Activated naive CD4-positive, alpha-beta T cell treated with anti-CD3 and anti-CD28 coated beads, Interleukin-2, amount 50 U/mL, for 16 hours (primary cell): ENCODE measurements around the gene CTNND2.

Experiments
- DNase-seq: peaks from one replicate; pipeline ENCODE4 v3.0.0-alpha.2; 2020

CTNND2 gene

DNA sequence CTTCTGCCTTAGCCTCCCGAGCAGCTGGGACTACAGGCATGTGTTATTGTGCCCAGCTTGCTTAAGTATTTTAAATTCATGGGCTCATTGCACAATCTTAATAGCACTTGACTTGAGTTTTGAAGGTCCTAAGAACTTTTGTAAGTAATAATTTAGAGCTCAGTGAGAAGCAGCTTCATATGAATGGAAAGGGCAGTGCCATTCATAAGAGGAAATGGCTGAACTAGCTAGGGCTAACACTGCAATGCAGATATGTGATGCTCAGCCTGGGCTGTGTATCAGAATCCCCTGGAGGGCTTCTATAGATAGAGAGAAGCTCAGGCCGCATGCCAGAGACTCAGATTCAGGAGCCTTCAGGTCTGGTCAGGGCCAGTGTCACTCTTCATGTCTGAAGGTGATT is 847.7 kb downstream of the CTNND2 start:
- no peak for DNase-seq

DNA sequence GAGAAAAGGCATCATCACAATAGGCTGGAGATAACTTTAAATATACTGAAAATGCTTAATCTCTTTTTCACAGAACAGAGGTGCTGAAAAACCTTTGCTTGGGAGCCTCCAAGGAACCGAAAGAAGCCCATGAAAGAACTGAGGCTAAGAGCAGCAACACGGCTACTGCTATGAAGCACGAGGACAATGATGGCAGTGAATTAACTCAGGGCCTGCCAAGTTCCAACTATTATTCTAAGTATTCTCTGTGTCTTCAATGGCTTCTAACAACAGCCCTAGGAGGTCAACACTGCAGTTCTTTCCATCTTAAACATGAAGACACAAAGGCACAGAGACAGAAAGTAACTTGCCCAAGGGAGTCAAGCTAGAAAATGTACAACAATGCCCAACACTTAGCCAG is 850.2 kb downstream of the CTNND2 start:
- no peak for DNase-seq

DNA sequence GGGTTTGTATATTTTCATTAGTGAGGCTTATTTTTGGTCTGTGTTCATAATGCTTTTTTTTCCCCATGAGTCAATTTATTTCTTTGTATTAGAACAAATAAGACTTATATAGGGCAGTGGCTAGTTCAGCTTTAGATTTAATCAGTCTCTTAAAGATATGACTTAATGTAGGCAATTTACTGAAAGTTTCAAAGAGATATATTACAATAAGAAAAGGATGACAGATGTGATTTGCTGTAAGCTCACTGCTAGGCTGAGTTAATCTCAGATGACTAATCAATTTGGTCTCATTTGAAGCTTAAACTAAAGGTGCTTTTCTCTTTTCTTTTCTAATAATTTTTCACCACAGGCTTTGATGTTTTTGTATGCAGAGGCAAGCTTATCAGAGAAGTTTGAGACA is 851.4 kb downstream of the CTNND2 start:
- no peak for DNase-seq

DNA sequence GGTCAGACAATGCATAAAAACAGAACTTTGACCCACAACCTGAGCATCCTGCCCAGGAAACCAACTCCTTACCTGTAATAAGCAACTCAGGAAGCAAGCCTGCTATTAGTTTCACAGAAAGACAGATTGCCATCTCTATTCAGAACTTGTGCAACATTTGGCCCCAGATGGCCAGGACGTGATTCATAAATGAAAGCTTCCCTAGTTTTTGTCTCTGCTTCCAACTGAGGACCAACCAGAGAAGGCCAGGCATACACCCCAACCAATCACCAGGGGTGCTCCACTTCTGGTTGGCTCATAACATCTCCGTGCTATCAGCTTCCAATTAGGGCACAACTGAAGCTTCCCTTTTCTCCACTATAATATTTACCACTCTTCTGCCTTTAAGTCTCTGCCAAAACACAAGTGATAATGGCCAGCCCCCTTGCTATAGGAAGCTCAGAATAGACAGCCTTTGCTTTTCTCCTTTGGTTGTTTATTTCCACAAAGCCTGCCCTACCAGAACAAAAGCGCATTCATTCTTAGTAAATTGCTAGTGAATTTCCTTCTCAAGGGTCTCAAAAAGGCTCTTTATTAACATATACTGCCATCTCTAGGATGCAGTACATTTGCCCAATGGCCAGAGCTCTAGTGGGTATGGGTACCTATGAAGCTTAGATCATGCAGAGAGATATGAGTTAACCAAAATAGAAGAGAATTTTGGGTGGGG is 853.5 kb downstream of the CTNND2 start:
- no peak for DNase-seq

DNA sequence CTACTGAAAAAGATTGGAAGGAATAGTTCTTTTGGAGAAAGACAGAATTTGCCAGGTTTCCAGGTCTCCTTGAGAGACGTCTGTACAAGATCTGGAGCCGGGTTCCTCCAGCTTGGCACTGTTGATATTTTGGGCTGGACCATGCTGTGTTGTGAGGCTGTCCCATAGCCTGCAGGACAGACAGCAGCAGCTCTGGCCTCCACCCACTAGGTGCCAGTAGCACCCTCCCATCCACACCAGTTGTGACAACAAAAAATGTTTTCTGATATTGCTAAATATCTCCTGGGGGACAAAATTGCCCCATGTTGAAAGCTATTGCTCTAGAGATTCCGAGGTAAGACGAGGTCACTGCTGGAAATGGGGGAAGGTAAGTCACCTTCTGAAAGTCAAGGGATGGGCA is 855.5 kb downstream of the CTNND2 start:
- no peak for DNase-seq

DNA sequence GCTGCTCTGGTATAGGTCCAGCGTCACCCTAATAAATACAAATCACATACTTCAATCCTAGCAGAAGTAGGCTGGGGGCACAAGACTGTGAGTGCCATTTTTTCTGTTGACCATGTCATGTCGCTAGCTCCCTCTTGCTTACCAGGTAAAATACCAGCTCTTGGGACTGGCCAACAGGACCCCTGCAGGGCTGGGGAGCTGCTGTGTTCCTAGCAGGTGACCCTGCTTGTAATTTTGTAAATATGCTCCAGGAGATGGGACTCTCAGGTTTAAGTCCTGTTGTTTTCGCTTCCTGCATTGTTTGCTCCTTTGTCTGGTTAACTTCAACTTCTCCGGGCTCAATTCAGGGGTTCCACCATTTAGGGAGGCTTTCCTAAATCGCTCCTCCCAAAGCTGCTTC is 856.6 kb downstream of the CTNND2 start:
- no peak for DNase-seq

DNA sequence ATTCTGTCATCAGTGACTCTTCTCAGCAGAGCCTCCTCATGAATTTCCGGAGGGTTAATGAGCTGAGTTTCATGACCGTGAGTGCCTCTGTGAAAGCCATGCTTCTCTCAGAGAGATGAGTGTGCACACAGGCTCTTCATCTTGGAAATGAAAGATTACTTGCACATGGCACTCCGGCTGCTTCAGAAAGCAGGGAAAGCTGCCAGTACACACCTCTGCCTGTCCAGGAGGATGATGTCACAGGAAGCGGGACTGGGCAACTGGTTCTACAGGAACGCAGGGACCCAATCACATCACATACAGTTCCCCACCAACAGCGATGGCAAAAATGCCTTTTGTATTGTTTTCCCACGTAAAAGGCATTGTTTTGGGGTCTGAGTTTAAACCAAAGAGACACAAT is 857.2 kb downstream of the CTNND2 start:
- no peak for DNase-seq

DNA sequence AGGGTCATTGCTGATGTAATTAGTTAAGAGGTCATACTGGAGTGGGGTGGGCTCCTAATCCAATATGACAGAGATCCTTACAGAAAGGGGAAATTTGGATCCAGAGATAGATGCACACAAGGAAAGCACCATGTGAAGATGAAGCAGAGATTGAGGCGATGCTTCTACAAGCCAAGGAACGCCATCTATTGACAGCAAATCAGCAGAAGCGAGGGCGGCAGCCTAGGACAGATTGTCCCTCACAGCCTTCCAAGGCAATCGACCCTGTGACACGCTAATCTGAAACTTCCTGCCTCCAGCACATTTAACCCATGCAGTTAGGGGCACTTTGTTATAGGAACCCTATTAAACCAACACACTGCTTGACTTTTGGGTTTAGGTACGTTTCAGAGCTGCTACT is 858.1 kb downstream of the CTNND2 start:
- DNase-seq, result no peak

DNA sequence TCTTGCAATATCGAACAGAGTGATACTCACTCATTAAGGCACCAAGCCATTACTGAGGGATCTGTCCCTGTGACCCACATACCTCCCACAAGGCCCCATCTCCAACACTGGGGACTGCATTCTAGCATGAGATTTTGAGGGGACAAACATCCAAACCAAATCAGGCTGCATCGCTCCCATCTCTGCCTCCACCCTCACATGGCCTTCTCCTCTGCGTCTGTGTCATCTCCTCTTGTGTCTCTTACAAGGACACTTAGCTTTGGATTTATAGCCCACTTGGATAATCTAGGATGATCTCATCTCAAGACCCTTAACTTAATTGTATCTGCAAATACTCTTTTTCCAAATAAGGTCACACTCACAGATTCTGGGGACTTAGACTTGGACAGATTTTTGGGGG is 858.8 kb downstream of the CTNND2 start:
- DNase-seq, result no peak

DNA sequence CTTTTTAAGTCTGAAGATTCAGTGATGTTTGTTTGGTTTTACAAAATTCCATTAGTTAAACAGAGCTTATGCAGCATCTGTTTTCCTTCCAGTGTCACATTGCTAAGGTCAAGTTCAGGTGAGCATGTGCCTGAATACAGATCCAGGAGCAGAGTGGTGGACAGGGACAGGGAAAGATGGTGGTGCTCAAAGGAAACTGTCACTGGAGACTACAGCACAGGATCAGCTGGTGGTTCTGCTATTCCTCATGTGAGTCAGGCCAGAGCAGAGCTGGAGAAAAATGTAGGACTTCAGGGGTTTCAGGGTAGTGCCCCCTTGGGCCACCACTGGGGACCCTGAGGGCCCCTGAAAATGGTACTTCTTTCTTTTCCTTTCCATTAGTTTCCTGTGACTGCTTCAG is 859.7 kb downstream of the CTNND2 start:
- DNase-seq, result no peak

DNA sequence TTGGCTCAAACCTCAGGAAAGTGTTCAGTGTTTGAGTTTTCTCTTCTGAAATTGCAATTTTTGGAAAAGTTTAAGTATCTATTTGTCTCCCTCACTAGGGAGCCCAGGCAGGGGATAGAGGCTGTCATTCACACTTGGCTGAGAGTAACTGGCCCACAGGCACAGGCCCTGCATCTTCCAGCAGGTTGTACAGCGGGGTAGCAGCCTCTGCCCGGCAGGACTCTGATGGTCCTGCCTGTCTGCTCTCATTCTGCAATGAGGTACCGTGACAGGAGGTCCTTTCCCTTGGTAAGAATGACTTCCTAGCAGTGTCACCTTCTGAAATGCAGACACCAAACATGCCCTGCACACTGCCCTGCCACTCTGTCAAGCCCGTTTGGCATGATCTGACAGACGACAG is 860.4 kb downstream of the CTNND2 start:
- DNase-seq, result no peak

DNA sequence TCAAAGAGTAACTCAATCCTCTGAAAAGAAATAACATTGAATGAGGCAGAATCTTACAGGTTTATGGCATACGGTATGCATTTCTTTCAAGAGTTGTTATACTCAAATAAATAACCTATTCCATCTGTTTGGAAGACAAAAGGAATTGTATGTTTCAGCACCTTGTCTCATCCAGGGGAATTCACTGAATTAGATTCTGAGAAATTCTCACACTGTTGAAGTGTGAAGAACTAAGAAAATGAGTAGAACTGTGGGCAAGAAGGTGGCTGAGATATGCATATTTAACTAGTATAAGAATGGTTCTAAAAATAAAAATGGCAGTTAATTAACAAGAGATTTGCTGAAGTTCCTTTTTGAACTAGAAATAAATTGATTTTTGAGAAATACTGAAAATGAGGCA is 863.9 kb downstream of the CTNND2 start:
- DNase-seq, result no peak

DNA sequence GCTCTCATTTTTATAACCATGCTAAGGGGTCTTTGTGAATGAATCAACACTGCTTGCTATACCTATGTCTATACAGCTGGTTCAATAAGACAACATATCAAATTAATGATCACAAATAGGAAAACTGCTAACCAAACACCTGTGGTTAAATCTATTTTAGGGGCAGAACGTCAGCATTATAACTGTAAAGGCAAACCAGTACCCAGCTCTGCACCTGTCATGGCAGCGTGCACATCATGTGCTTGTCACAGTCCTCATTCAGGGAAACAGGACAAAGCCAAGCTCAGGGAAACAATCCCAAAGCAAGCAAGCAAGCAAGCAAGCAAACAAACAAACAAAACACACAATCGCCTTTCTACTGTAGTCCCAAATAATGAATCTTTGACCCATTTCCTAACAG is 865.5 kb downstream of the CTNND2 start:
- no peak for DNase-seq

DNA sequence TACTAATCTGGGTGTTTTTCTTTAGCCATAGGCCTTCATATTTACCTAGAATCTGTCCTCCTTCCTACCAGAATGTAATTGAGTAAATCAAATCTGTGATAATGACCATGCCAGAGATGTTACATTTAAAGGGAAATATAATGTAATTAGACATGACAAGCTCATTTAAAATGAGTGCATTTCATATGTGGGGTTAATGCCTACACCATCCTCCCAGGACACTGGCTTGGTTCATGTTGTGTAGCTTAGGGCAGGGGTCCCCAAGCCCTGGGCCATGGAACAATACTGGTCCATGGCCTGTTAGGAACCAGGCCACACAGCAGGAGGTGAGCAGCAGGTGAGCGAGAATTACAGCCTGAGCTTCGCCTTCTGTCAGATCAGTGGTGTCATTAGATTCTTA is 866.3 kb downstream of the CTNND2 start:
- no peak for DNase-seq

DNA sequence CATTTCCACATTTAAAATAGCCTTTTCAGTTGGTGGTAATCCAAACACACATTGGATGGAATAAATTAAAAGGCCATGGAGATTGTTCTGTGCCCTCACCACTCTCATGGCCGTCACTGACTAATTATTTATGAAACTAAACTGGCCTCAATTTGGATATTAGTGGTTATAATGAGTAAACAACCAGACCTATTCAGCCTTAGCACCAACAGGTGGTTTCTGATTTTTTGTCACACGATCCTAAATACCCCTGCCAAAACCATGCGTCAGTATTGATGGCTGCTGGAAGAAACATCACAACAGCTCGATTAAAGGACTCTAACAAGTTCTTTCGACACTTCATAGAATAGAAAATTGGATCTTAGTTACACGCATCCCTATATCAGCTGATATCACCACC is 867.2 kb downstream of the CTNND2 start:
- DNase-seq, result no peak

DNA sequence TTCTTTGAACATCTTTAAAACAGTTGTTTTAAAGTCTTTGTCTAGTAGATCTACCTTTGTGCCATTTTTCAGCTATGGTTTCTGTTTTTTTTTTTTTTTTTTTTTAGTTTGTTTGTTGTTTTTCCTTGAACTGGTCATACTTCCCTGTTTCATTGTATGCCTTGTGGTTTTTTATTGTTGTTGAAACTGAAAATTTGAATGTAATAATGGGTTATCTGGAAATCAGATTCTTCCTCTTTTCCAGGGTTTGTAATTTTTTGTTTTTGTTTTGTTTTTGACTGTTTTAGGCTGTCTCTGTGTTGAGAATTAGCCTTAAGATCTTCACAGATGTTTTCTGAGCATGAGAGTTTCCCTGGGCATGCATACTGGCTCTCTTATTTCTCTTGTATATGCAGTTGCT is 873.6 kb downstream of the CTNND2 start:
- DNase-seq, result no peak

DNA sequence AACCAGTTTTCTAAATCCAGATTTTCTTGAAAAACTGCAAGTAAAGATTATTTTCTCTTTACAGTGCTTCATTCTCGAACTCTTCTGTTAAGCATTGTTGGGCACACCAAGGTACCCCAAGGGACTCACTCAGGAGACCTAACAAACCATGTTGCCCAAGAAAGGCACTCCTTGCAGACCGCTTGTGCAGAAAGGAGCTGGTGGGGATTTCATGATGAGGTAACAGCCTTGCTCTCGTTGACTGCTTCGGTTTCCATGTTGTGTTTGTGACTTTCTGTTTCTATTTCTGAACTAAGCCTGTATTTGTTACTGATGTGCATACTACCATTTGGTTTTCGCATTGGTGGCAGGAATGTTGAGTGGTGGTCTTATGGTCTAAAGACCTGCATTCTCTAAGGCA is 876.6 kb downstream of the CTNND2 start:
- no peak for DNase-seq

DNA sequence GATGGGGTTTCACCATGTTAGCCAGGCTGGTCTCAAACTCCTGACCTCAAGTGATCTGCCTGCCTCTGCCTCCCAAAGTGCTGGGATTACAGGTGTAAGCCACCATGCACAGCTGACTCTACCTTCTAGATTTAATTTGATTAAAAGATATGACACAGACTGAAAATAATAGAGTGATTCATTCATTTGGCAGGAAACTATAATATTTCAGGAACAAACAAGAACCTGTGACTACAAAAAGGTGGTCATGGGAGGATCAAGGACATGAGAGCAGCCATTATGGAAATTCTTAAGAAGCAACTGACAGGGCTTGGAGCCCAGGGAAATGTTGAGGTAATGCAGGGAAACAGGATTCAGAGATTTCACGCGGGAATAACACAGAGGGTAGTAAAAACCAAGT is 877.7 kb downstream of the CTNND2 start:
- no peak for DNase-seq

DNA sequence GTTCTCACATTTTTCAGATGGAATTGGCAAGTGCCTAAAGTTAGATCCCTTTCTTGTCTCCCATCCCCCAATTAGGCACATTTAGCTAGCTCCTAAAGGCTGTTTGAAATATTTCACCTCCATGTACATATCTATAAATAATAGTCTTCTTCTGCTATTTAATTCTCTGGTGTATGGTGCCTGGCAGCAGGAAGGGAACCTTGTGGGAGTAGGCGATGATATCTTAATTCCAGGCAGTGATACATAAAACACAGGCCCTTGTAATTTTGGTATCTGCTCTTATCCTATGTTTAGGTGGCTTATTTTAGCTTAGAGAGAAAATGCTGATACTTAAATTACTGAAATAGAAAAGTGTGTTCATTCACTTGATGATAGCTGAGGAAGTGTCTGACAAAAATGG is 880.3 kb downstream of the CTNND2 start:
- DNase-seq, result no peak

DNA sequence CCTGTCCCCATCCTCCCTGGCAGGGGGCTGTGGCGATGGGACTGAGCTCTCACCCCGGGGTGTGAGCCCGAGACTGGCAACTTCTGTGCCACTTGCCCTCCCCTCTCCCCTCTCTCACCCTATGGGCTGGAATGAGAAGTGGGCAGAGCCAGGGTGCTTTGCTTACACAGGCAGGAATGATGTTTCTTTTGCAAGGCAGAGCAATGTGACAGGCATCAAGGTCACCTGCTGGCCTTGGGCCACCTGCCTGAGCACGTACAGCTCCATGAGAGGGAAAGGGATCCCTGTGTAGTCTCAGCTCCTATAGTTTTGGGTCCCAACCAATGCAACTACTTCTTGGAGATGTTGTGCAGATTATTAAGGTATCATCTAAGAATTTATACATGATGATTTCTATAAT is 890.5 kb downstream of the CTNND2 start:
- DNase-seq, result no peak

DNA sequence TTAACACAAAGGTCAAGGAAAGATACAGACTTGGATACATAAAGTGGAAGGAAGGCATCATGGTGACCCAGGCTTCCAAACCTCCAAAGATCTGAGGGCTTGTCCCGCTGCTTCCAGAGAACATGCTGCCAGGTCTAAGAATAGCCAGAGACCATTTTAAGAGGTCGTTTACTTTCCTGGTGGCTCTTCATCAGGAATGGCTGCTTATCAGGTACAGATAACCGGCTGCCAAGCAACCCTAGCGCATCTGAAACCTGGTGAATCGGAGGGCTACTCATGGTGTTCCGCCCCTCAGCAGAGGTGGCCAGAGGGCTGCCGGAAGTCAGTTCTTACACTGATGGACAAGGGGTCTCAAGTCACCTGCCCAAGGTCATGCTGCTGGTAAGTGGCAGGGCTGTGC is 892.0 kb downstream of the CTNND2 start:
- no peak for DNase-seq

DNA sequence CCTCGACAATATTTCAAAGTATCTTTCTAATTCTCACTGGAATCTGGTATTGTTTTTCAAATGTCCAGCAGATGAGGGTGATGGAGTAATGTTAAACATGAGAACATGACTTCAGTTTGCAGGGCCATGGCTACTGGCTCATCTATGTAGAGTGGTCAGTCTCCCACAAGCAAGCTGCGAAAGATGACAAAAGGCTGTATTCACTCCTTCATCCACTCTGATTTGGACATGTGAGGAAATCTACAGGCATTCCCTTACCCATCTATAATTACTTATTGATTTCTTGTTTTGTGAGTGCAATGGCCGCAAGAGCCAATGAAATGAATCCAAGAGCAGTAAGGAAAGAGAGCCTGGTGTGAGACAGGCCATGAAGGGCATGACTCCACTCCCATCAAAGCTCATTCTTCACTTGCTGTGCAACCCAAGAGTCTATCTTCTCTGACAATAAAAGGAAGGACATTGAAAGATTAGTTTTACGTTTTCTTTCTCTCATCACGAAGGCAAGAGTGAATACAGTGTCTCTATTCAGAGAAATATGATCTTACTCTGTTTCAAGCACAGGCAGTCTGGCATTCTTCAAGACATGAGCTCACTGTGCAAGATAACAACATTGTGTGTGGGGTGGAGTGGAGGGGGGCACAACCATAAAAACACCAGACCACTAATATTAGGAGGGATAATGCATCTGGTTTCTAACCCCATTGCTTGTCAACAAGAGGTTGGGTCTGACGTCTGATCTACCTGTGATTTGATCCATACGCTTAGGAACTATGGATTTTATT is 893.6 kb downstream of the CTNND2 start:
- no peak for DNase-seq

DNA sequence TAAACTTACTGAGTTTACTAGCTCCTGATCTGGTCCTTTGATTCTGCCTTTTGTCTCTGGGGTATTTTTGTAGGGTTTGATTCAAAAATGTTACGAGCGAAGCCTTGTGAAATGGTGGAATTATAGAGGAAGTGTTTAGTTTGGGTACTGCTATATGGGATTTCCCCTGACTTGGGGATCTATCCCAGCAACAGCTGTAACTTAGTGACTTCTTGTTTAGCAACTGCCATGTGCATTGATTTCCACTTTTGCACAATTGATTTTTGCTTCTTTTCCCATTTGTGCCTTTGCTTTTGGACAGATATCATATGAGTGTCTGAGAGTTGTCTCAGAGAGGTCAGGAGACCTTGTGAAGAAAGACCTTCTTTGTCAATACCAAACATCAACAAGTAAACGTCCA is 894.7 kb downstream of the CTNND2 start:
- no peak for DNase-seq

DNA sequence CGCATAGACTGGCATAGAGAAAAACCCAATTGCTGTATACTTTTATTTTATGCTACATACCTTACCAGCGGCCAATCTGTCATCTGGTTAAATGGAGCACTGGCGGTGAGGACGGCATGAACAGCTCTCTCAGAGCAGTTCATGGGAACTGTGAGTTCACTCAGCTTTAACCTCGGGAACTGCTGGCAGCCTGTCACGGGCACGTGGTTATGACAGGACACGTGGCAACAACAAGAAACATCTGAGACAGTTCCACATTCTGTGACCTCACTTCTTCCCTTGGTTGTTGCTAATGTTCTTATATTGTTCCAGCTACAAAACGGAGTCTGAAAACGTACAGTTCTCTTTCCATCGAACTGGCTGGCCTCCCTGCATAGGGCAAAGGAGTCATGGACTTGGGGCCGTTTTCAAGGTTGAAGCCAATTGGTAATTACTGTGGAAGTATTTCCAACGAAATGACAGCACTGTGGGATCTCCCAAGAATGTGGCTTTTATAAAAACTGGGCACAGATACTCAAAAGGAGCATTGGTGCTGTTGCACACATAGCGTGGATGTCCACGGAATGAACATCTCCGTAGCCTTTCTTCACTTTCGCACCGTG is 896.9 kb downstream of the CTNND2 start:
- DNase-seq, result no peak
